NCI-H2171 treated with DMSO at 0.1 percent for 48 hours (cell line): ENCODE measurements around the gene PTX4.

Experiments
- DNase-seq: peaks from one replicate; lab custom pipeline; 2025; lab: John Stamatoyannopoulos, UW

Gene PTX4

GRCh38 chr16:1524366-1524765 lies 35.6 kb upstream of the PTX4 start:
- no peak for DNase-seq

GRCh38 chr16:1523581-1524245 lies 35.0 kb upstream of the PTX4 start:
- DNase-seq: no peak

- no peak for DNase-seq
Observed at GRCh38 chr16:1520461-1520860, 31.7 kb upstream of the PTX4 start.

- no peak for DNase-seq
Observed at GRCh38 chr16:1519831-1520230, 31.1 kb upstream of the PTX4 start.

- no peak for DNase-seq
Observed at GRCh38 chr16:1518626-1519135, 29.9 kb upstream of the PTX4 start.

- DNase-seq: no peak
Observed at GRCh38 chr16:1514507-1514906, 25.8 kb upstream of the PTX4 start.

- DNase-seq: no peak
Observed at GRCh38 chr16:1512774-1513173, 24.0 kb upstream of the PTX4 start.

GRCh38 chr16:1511662-1512569 lies 23.2 kb upstream of the PTX4 start:
- no peak for DNase-seq

- no peak for DNase-seq
Observed at GRCh38 chr16:1510941-1511351, 22.2 kb upstream of the PTX4 start.

GRCh38 chr16:1510272-1510671 lies 21.5 kb upstream of the PTX4 start:
- no peak for DNase-seq

GRCh38 chr16:1509307-1510221 lies 20.8 kb upstream of the PTX4 start:
- DNase-seq: no peak

GRCh38 chr16:1508494-1509187 lies 19.9 kb upstream of the PTX4 start:
- no peak for DNase-seq

GRCh38 chr16:1506494-1507213 lies 17.9 kb upstream of the PTX4 start:
- no peak for DNase-seq

GRCh38 chr16:1505912-1506311 lies 17.2 kb upstream of the PTX4 start:
- no peak for DNase-seq

- DNase-seq: no peak
Observed at GRCh38 chr16:1505073-1505844, 16.5 kb upstream of the PTX4 start.

- DNase-seq: no peak
Observed at GRCh38 chr16:1503110-1503955, 14.6 kb upstream of the PTX4 start.

- no peak for DNase-seq
Observed at GRCh38 chr16:1502092-1503004, 13.6 kb upstream of the PTX4 start.

- DNase-seq: no peak
Observed at GRCh38 chr16:1501630-1502029, 12.9 kb upstream of the PTX4 start.
